AG09309 (cell line): ENCODE data around the gene CASZ1.

Experiments
- DNase-seq: peaks from one replicate; pipeline ENCODE4 v3.0.0-alpha.2; 2010; ENCODE audit warnings: low read depth
- H3K4me3 ChIP-seq: 2 replicates; pipeline ENCODE4 v1.5.1; 2011; ENCODE audit warnings: mild to moderate bottlenecking, low read depth, low read length, moderate library complexity; ENCODE audit not compliant: control insufficient read depth
- CTCF ChIP-seq: IDR thresholded peaks from 2 replicates; pipeline ENCODE4 v1.5.1; 2011; ENCODE audit warnings: mild to moderate bottlenecking, low read depth, low read length, inconsistent platforms; ENCODE audit not compliant: insufficient read depth, control insufficient read depth; ENCODE audit errors: missing control alignments

CASZ1 gene

GRCh38 chr1:10621906-10622305 lies 174.5 kb downstream of the CASZ1 start:
- DNase-seq, result no peak
- H3K4me3 ChIP-seq, result no peak overlapping the region
- TF ChIP-seq CTCF, result no peak

- no peak for DNase-seq
- H3K4me3 ChIP-seq, result no peak overlapping the region
- no peak for TF ChIP-seq CTCF
Measured at GRCh38 chr1:10620776-10621175, 175.7 kb downstream of the CASZ1 start.

GRCh38 chr1:10617931-10618885 lies 178.2 kb downstream of the CASZ1 start:
- TF ChIP-seq CTCF, result no peak
- no peak for DNase-seq

GRCh38 chr1:10617318-10617717 lies 179.1 kb downstream of the CASZ1 start:
- H3K4me3 ChIP-seq, result no peak overlapping the region
- no peak for DNase-seq
- no peak for TF ChIP-seq CTCF

More at GRCh38 chr1:10617931-10618885, 178.2 kb downstream of the CASZ1 start:
- no peak overlapping the region for H3K4me3 ChIP-seq

- DNase-seq, result no peak
- no peak for TF ChIP-seq CTCF
- no peak overlapping the region for H3K4me3 ChIP-seq
Measured at GRCh38 chr1:10616696-10617095, 179.8 kb downstream of the CASZ1 start.

GRCh38 chr1:10615932-10616671 lies 180.3 kb downstream of the CASZ1 start:
- no peak overlapping the region for H3K4me3 ChIP-seq
- no peak for DNase-seq
- no peak for TF ChIP-seq CTCF
